Endothelial cell of umbilical vein (primary cell): ENCODE measurements around the gene NSMCE1. TPM values are rescaled to one million over a fixed set of nuclear protein-coding genes. Genes with fewer than 3 reads are reported as not detected.
"Not testable (repeated sequence)": the region's sequence is repeated elsewhere in the genome, so short reads cannot be mapped to it uniquely, and the experiment has no call there.

Experiments used
- BruUV-seq: library from RNA; stranded (reverse); fragments of 400-500 nt; replicated peaks from 2 replicates; lab custom pipeline; 2021; lab: Mats Ljungman, UMichigan
- CTCF ChIA-PET: fragments of 300-600, 350-600 bp; sonication (Branson Sonifier 250); formaldehyde crosslinking; loops from one replicate; lab custom pipeline; 2021; ENCODE audit warnings: antibody characterized with exemption, inconsistent platforms; lab: Charles Lee
- POLR2A ChIA-PET: fragments of 300-600, 350-600 bp; sonication (Branson Sonifier 250); formaldehyde crosslinking; loops from one replicate; lab custom pipeline; 2021; ENCODE audit warnings: antibody characterized with exemption, inconsistent platforms; lab: Charles Lee
- DNase-seq: peaks from one replicate; pipeline ENCODE4 v3.0.0-alpha.2; 2011; ENCODE audit warnings: low read depth, low spot score
- FAIRE-seq: peaks from 2 replicates; lab custom pipeline; 2011; peaks lifted over from hg19 to GRCh38; lab: Jason Lieb, UNC
- H2AFZ ChIP-seq: 2 replicates; pipeline ENCODE4 v1.6.0; 2012; ENCODE audit warnings: low read depth, low read length, control low read depth, inconsistent platforms
- H3K27ac ChIP-seq: 2 replicates; pipeline ENCODE4 v1.5.1; 2011; ENCODE audit warnings: low read depth, mild to moderate bottlenecking, control low read depth, low read length, moderate library complexity; ENCODE audit not compliant: insufficient read depth
- H3K27me3 ChIP-seq, 2 experiments: 2 replicates each; pipeline versions ENCODE4 v1.6.0 to v1.6.1; 2011; ENCODE audit warnings: low read length in 2 of 2, mixed read lengths in 1 of 2; ENCODE audit not compliant: control insufficient read depth in 2 of 2, insufficient read depth in 2 of 2
- H3K36me3 ChIP-seq, 2 experiments: 2 replicates in 1 of 2; 3 replicates in 1 of 2; pipeline ENCODE4 v1.5.1; 2011; ENCODE audit warnings: low read length in 2 of 2, mild to moderate bottlenecking in 1 of 2, moderate library complexity in 1 of 2; ENCODE audit not compliant: control insufficient read depth in 2 of 2, insufficient read depth in 2 of 2; ENCODE audit errors: extremely low read depth in 1 of 2
- H3K4me1 ChIP-seq: 3 replicates; pipeline ENCODE4 v1.5.1; 2011; ENCODE audit warnings: mild to moderate bottlenecking, low read length; ENCODE audit not compliant: control insufficient read depth, insufficient read depth; ENCODE audit errors: extremely low read depth
- H3K4me2 ChIP-seq: 2 replicates; pipeline ENCODE4 v1.6.1; 2011; ENCODE audit warnings: low read length, control low read depth, mixed read lengths; ENCODE audit not compliant: insufficient read depth
- H3K4me3 ChIP-seq, 3 experiments: fragments of 200-600 bp in 1 of 3; sonication (generic), shearing (Covaris generic) in 1 of 3; replicated peaks in 1 of 3; 2 replicates each; pipeline ENCODE4 v1.5.1; 2011 to 2016; ENCODE audit warnings: control low read depth in 3 of 3, low read length in 3 of 3, mild to moderate bottlenecking in 2 of 3, inconsistent platforms in 1 of 3, low read depth in 1 of 3, moderate library complexity in 1 of 3; ENCODE audit not compliant: insufficient read depth in 1 of 3
- H3K79me2 ChIP-seq: 2 replicates; pipeline ENCODE4 v1.6.0; 2012; ENCODE audit warnings: low read length, inconsistent platforms; ENCODE audit not compliant: control insufficient read depth, insufficient read depth
- H3K9ac ChIP-seq: replicated peaks from 2 replicates; pipeline ENCODE3; 2011; ENCODE audit warnings: low read length, control low read depth; ENCODE audit not compliant: insufficient read depth; ENCODE audit errors: extremely low read depth
- H3K9me1 ChIP-seq: replicated peaks from 3 replicates; pipeline ENCODE4 v1.6.0; 2011; ENCODE audit warnings: mild to moderate bottlenecking, low read length; ENCODE audit not compliant: control insufficient read depth, insufficient read depth; ENCODE audit errors: extremely low read depth
- H3K9me3 ChIP-seq: replicated peaks from 2 replicates; pipeline ENCODE4 v1.5.1; 2012; ENCODE audit warnings: low read length, inconsistent platforms; ENCODE audit not compliant: control insufficient read depth, insufficient read depth
- H4K20me1 ChIP-seq: replicated peaks from 2 replicates; pipeline ENCODE3; 2011; ENCODE audit warnings: mild to moderate bottlenecking, low read length; ENCODE audit not compliant: control insufficient read depth, insufficient read depth; ENCODE audit errors: extremely low read depth
- EZH2 ChIP-seq: IDR thresholded peaks from 2 replicates; pipeline ENCODE4 v1.6.1; 2012; ENCODE audit warnings: borderline replicate concordance, low read depth, mild to moderate bottlenecking, moderate library complexity, low read length, inconsistent platforms; ENCODE audit not compliant: severe bottlenecking
- FOS ChIP-seq: IDR thresholded peaks from 2 replicates; pipeline ENCODE4 v1.6.1; 2011; ENCODE audit warnings: mild to moderate bottlenecking, low read length, moderate library complexity, borderline replicate concordance; ENCODE audit not compliant: insufficient read depth
- JUN ChIP-seq: IDR thresholded peaks from 2 replicates; pipeline ENCODE4 v1.6.1; 2011; ENCODE audit warnings: borderline replicate concordance, low read depth; ENCODE audit not compliant: insufficient read length, insufficient read depth
- dilution Hi-C: fragments of 300-500 bp; cut with MboI; formaldehyde crosslinking; loops from one replicate; pipeline ENCODE4 v1.15.0; 2019; ENCODE audit warnings: low sequenced_read_pairs; ENCODE audit not compliant: extremely low pct_ligation_motif_present
- intact Hi-C: fragments of 100-400 bp; cut with micrococcal nuclease; formaldehyde crosslinking; loops from one replicate; pipeline ENCODE4 v1.10.0; 2022
- polyA plus RNA-seq, 4 experiments: library from polyadenylated mRNA; depleted of rRNA in 3 of 4; stranded (reverse) in 3 of 4; unstranded in 1 of 4; fragments of >200 nt; gene quantifications; 2 replicates each; pipeline versions ENCODE4 v1.2.1 to v1.2.3, GENCODE V29; 2011 to 2012; ENCODE audit warnings: missing spikeins in 1 of 4
- total RNA-seq: library from RNA; stranded (reverse); gene quantifications from 2 replicates; pipeline ENCODE4 v1.2.3, GENCODE V29; 2021

The NSMCE1 gene
- total and polyA plus RNA-seq, 2 donors (not counting 3 experiments of a cell fraction or from before 2014, with no cell fraction given): 23.8 to 42.0 TPM

- Histone ChIP-seq H3K4me3 (no peak overlapping the region), H3K9me3 (no peaks in the 10 kb centered on the region), H3K9me1 (no peaks in the 10 kb centered on the region), H3K9ac (no peak overlapping the region), H4K20me1 (no peaks in the 10 kb centered on the region), H3K4me2 (no peak overlapping the region), H2AFZ (no peak overlapping the region), H3K79me2 (no peaks in the 10 kb centered on the region), H3K4me1 (peaks cover 16% of the 10 kb centered on the region), H3K27ac (no peak overlapping the region), H3K27me3 (no peaks in the 10 kb centered on the region), H3K36me3 (no peaks in the 10 kb centered on the region)
- dilution Hi-C loops (no loop called here), intact Hi-C loops (no loop called here)
- TF ChIP-seq FOS: no peak
- CTCF ChIA-PET: interaction anchor here (1.0 kb wide), 1 partner anchor 12 kb away, joined by 3 read pairs; no protein-coding TSS in a partner anchor
- DNase-seq (no peak), FAIRE-seq (no peak)
- BruUV-seq: no TSS peak
- POLR2A ChIA-PET: no interaction called here
Observed at GRCh38 chr16:27265982-27266381, 2.6 kb downstream of the NSMCE1 start.

- TF ChIP-seq FOS (peak; percentile 63), JUN (peak; percentile 61), EZH2 (no peak)
- intact Hi-C loops: loop anchor here (1.0 kb wide), 1 partner anchor 49 kb away; the partner anchor contains the start of gene IL4R
- Histone ChIP-seq H3K4me3 (no peak overlapping the region), H3K4me2 (no peak overlapping the region), H3K9me1 (no peaks in the 10 kb centered on the region), H3K4me1 (peaks cover 31% of the 10 kb centered on the region), H4K20me1 (no peaks in the 10 kb centered on the region), H3K9ac (no peak overlapping the region), H2AFZ (no peak overlapping the region), H3K79me2 (no peaks in the 10 kb centered on the region), H3K27ac (no peak overlapping the region), H3K9me3 (no peaks in the 10 kb centered on the region), H3K27me3 (no peaks in the 10 kb centered on the region), H3K36me3 (no peaks in the 10 kb centered on the region)
- FAIRE-seq (no peak), DNase-seq (peak; percentile 50)
- CTCF ChIA-PET: interaction anchor here (0.7 to 1.1 kb wide), 2 partner anchors 16 to 85 kb away, joined by 3 read pairs; no protein-coding TSS in a partner anchor
- no TSS peak for BruUV-seq
- POLR2A ChIA-PET: no interaction called here
- dilution Hi-C loops: no loop called here
Observed at GRCh38 chr16:27264151-27264550, 4.4 kb downstream of the NSMCE1 start.

GRCh38 chr16:27262904-27263423 lies 5.6 kb downstream of the NSMCE1 start:
- FAIRE-seq, H3K9me1 ChIP-seq, dilution Hi-C loops, BruUV-seq, H3K27me3 ChIP-seq, CTCF ChIA-PET, H3K9me3 ChIP-seq, DNase-seq, H3K9ac ChIP-seq, intact Hi-C loops, H3K4me2 ChIP-seq, H3K4me3 ChIP-seq, H4K20me1 ChIP-seq, H3K27ac ChIP-seq, H3K36me3 ChIP-seq, H2AFZ ChIP-seq, H3K79me2 ChIP-seq, POLR2A ChIA-PET: not testable (repeated sequence)
- peaks cover 40% of the 10 kb centered on the region for H3K4me1 ChIP-seq
